Ovary (tissue), 9 donors: ENCODE results near the gene ARSG. TPM values are rescaled to one million over a fixed set of nuclear protein-coding genes. Genes with fewer than 3 reads are reported as not detected.
"Not testable (repeated sequence)": the region's sequence is repeated elsewhere in the genome, so short reads cannot be mapped to it uniquely, and the experiment has no call there.

Experiments
- DNase-seq, 5 donors: peaks; one replicate each; pipeline ENCODE4 v3.0.0-alpha.2; 2019 to 2020
- H3K27ac ChIP-seq, 2 donors: fragments of 200-600 bp; one replicate each; pipeline versions ENCODE4 v1.5.1 to v1.8.0; 2019 to 2022
- H3K27me3 ChIP-seq: fragments of 200-600 bp; one replicate; pipeline ENCODE4 v1.8.0; 2022
- H3K36me3 ChIP-seq: fragments of 200-600 bp; sonication (generic); one replicate; pipeline ENCODE4 v1.5.1; 2019
- H3K4me1 ChIP-seq: one replicate; pipeline ENCODE4 v1.8.1; 2013; ENCODE audit warnings: mild to moderate bottlenecking, moderate library complexity; ENCODE audit not compliant: insufficient read depth
- H3K4me3 ChIP-seq: fragments of 200-600 bp; sonication (generic); one replicate; pipeline ENCODE4 v1.5.1; 2017
- H3K9me3 ChIP-seq, 2 donors: fragments of 200-600 bp in 1 of 2; sonication (generic) in 1 of 2; one replicate each; pipeline versions ENCODE4 v1.5.1 to v1.8.1; 2013 to 2019; ENCODE audit warnings: mild to moderate bottlenecking in 1 of 2, moderate library complexity in 1 of 2
- EP300 ChIP-seq: sonication (generic); formaldehyde crosslinking; IDR thresholded peaks from one replicate; pipeline ENCODE4 v1.6.1; 2017; ENCODE audit warnings: antibody characterized with exemption
- POLR2A ChIP-seq: fragments of 450-650 bp; IDR thresholded peaks from one replicate; pipeline ENCODE4 v1.6.1; 2017; ENCODE audit warnings: antibody characterized with exemption, mild to moderate bottlenecking, moderate library complexity
- WGBS, 3 donors: extraction: QIAGEN DNeasy Blood & Tissue Kit in 1 of 3; methylation state at CpG; one replicate each; pipeline versions ENCODE4 v1.1.5 to v1.1.7; 2013 to 2017; 5-methylcytosine and 5-hydroxymethylcytosine counted together
- intact Hi-C, 4 donors: fragments of 100-400 bp; cut with DNase I; formaldehyde crosslinking; loops; one replicate each; pipeline versions ENCODE4 v1.11.0 to v1.15.1; 2022 to 2023
- polyA plus RNA-seq, 2 donors: library from polyadenylated mRNA; stranded (reverse); fragments of 200-250 nt in 1 of 2; fragments of 350-450 nt in 1 of 2; fragmentation: Illumina TruSeq in 1 of 2; extraction: RNeasy Lipid Tissue Mini Kit (QIAGEN cat#74804) in 1 of 2; gene quantifications; one replicate each; pipeline ENCODE4 v1.2.3, GENCODE V29; 2013 to 2014
- total RNA-seq, 7 donors: library from RNA; depleted of rRNA in 2 of 7; stranded (reverse); fragments of >200 nt in 2 of 7; fragmentation: NEBNext Ultra II Directional in 3 of 7; extraction: Animal tissue kit (Norgen Biotek cat#: 25700) in 3 of 7; gene quantifications; one replicate each; pipeline versions ENCODE4 v1.1.0 to v1.2.4, GENCODE V29; 2016 to 2023
- TF ChIP-seq, protein P1 (sequence below), 3 donors: fragments of 450-650 bp in 2 of 3; fragments of 200-600 bp in 1 of 3; IDR thresholded peaks; one replicate each; pipeline versions ENCODE4 v1.5.1 to v1.8.0; 2016 to 2022; ENCODE audit warnings: antibody characterized with exemption in 3 of 3, mild to moderate bottlenecking in 1 of 3
- donor health status: DM: no; HTN: no; CAD: no; lungs with moderate emphysema.
- donor health status: DM: no; HTN: no; CAD: no.
- donor health status: Bipolar disorder and iron deficiency.
- donor health status: DM: yes; HTN: yes; CAD: no.
- donor health status: DM: no; HTN: no; CAD: no.
- donor health status: DM: yes; HTN: yes; CAD: no.

ARSG gene
- total and polyA plus RNA-seq, 9 donors = 5.2 to 19.8 (median 11.1) TPM

DNA sequence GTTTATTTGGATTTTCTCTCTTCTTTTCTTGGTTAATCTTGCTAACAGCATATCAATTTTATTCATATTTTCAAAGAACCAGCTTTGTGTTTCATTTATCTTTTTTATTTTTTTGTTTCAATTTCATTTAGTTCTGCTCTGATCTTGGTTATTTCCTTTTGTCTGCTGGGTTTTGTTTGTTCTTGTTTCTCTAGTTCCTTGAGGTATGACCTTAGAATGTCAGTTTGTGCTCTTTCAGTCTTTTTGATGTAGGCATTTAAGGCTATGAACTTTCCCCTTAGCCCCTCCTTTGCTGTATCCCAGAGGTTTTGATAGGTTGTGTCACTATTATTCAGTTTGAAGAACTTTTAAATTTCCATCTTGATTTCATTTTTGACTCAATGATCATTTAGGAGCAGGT, 123.6 kb downstream of the ARSG start:
- H3K36me3 ChIP-seq, H3K4me1 ChIP-seq, DNase-seq, H3K9me3 ChIP-seq, intact Hi-C loops, H3K4me3 ChIP-seq, H3K27ac ChIP-seq, H3K27me3 ChIP-seq: not testable (repeated sequence)

DNA sequence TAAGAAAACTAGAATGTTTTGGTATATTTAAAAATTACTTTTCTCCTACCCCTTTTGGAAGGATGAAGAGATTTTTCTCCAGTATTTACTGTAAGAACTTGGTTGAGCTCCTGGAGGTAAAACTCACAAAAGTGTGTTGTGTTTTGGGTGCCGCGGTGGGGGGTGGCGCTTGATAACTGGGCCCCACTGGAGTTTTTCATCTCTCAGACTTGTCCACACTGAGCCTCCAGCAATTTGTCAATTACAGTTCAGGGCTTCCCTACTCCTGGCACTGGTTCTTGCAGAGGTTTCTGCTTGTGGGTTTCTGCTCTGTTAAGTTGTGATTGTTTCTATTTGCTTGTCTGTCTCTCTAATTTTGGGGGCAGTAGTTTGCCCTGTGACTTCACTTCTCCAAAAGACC, 126.0 kb downstream of the ARSG start:
- intact Hi-C loops = no loop called here
- Histone ChIP-seq H3K4me3 (no peak overlapping the region), H3K36me3 (no peaks in the 10 kb centered on the region), H3K9me3 (no peaks in the 10 kb centered on the region), H3K27ac (no peak overlapping the region), H3K4me1 (no peaks in the 10 kb centered on the region), H3K27me3 (no peaks in the 10 kb centered on the region)
- TF ChIP-seq, protein P1, sequence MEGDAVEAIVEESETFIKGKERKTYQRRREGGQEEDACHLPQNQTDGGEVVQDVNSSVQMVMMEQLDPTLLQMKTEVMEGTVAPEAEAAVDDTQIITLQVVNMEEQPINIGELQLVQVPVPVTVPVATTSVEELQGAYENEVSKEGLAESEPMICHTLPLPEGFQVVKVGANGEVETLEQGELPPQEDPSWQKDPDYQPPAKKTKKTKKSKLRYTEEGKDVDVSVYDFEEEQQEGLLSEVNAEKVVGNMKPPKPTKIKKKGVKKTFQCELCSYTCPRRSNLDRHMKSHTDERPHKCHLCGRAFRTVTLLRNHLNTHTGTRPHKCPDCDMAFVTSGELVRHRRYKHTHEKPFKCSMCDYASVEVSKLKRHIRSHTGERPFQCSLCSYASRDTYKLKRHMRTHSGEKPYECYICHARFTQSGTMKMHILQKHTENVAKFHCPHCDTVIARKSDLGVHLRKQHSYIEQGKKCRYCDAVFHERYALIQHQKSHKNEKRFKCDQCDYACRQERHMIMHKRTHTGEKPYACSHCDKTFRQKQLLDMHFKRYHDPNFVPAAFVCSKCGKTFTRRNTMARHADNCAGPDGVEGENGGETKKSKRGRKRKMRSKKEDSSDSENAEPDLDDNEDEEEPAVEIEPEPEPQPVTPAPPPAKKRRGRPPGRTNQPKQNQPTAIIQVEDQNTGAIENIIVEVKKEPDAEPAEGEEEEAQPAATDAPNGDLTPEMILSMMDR (IDR thresholded peaks at IDR 0.05) = no peak
- TF ChIP-seq POLR2A = no peak
- 96 to 99% (median 97%) methylated on average over 3 of the region's 3 CpGs for WGBS, 3 donors
- no peak for DNase-seq

DNA sequence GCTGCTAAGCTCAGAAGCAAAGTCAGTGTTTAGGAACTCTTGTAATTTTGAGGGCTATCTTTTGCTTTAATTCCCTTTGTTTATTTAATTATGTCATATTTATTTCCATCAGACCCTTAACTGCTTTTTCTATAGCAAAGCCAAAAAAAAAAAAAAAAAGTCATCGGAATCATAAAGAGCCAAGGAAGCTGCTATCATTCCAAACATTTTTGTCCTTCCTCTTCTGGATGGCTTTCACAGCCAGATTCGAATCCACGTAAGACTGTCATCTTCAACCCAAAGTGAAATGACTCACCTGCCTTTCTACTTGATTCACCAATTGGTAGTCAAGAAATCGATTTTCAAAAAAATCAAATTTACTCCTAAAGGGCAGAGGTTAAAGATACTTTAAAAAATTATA, 127.6 kb downstream of the ARSG start:
- Histone ChIP-seq H3K27ac (no peak overlapping the region), H3K27me3 (no peaks in the 10 kb centered on the region), H3K36me3 (no peaks in the 10 kb centered on the region), H3K4me1 (no peaks in the 10 kb centered on the region), H3K9me3 (no peaks in the 10 kb centered on the region), H3K4me3 (no peak overlapping the region)
- TF ChIP-seq EP300 (no peak), POLR2A (no peak)
- TF ChIP-seq, protein P1 (IDR thresholded peaks at IDR 0.05) = no peak
- DNase-seq = no peak
- intact Hi-C loops = no loop called here
- WGBS, 3 donors = 39 to 61% (median 57%) methylated on average over 4 of the region's 4 CpGs

DNA sequence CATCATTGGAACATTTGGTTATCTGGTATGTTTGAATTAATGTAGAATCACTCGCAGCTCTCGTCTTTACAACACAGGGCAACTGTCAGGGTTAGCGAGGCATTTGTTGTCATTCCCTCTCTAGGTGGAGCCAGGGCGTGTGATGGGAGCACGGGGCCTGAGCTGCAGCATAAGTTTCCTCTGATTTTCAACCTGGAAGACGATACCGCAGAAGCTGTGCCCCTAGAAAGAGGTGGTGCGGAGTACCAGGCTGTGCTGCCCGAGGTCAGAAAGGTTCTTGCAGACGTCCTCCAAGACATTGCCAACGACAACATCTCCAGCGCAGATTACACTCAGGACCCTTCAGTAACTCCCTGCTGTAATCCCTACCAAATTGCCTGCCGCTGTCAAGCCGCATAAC, 128.8 kb downstream of the ARSG start:
- H3K9me3 ChIP-seq = no peaks in the 10 kb centered on the region
- H3K36me3 ChIP-seq = no peaks in the 10 kb centered on the region
- intact Hi-C loops = no loop called here
- no peaks in the 10 kb centered on the region for H3K4me1 ChIP-seq
- no peak for DNase-seq
- H3K27me3 ChIP-seq = no peaks in the 10 kb centered on the region
- no peak overlapping the region for H3K27ac ChIP-seq
- 87 to 91% (median 91%) methylated on average over 14 of the region's 14 CpGs for WGBS, 3 donors
- TF ChIP-seq, protein P1 (IDR thresholded peaks at IDR 0.05) = no peak
- TF ChIP-seq POLR2A = no peak
- no peak overlapping the region for H3K4me3 ChIP-seq

DNA sequence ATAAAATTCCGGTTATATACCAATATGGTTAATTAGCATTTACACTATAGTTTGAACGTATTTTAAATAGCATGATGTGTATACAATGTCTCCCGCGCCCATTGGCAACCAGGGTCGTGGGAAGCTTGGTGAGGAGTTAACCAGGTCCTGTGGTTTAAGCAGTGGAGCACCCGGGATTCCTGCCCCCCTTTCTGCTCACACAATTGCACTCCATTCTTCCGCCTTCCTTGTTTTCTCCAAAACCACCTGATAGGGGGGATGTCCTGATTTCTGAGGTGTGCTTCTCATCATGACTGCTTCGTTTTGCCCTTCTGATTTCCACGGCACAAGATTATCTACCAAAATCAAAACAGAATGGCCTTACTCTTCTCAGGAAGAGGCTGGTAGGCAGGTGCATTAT, 130.2 kb downstream of the ARSG start:
- TF ChIP-seq, protein P1 (IDR thresholded peaks at IDR 0.05) = no peak
- Histone ChIP-seq H3K36me3 (no peaks in the 10 kb centered on the region), H3K4me3 (no peak overlapping the region), H3K27me3 (no peaks in the 10 kb centered on the region), H3K4me1 (no peaks in the 10 kb centered on the region), H3K27ac (no peak overlapping the region), H3K9me3 (no peaks in the 10 kb centered on the region)
- WGBS, 3 donors = 85 to 89% (median 87%) methylated on average over 9 of the region's 9 CpGs
- DNase-seq = no peak
- intact Hi-C loops = no loop called here
